GM12892 (cell line): ENCODE results near the gene FABP2.

ENCODE experiments used
- DNase-seq: peaks from one replicate; pipeline ENCODE4 v3.0.0; 2011; ENCODE audit not compliant: insufficient read length
- FAIRE-seq: peaks from 2 replicates; lab custom pipeline; 2011; peaks lifted over from hg19 to GRCh38; lab: Jason Lieb, UNC
- POLR2A ChIP-seq: IDR thresholded peaks from 2 replicates; pipeline ENCODE4 v1.6.1; 2011; ENCODE audit warnings: low read depth, low read length, control low read depth
- POLR2AphosphoS5 ChIP-seq: IDR thresholded peaks from 2 replicates; pipeline ENCODE4 v1.6.1; 2011; ENCODE audit warnings: low read depth, low read length, control low read depth
- TAF1 ChIP-seq: IDR thresholded peaks from 2 replicates; pipeline ENCODE4 v1.6.1; 2011; ENCODE audit warnings: low read depth, mild to moderate bottlenecking, control low read depth, low read length, borderline replicate concordance

Gene FABP2

GRCh38 chr4:119329835-119330620, 8.1 kb upstream of the FABP2 start:
- DNase-seq (no peak), FAIRE-seq (no peak)
- TF ChIP-seq POLR2AphosphoS5 (no peak), POLR2A (no peak), TAF1 (no peak)

- DNase-seq (no peak), FAIRE-seq (no peak)
- TF ChIP-seq POLR2AphosphoS5, result no peak
- TF ChIP-seq POLR2A, result no peak
- no peak for TF ChIP-seq TAF1
These were observed 6.8 kb upstream of the FABP2 start for GRCh38 chr4:119328695-119329094.

- TF ChIP-seq POLR2AphosphoS5, result no peak
- DNase-seq (no peak), FAIRE-seq (no peak)
These were observed 3.9 kb downstream of the FABP2 start for GRCh38 chr4:119317990-119318389.

GRCh38 chr4:119315036-119315435, 6.9 kb downstream of the FABP2 start:
- no peak for DNase-seq
- TF ChIP-seq POLR2A (no peak), POLR2AphosphoS5 (no peak), TAF1 (no peak)
- FAIRE-seq, result no peak

- TF ChIP-seq TAF1 (no peak), POLR2AphosphoS5 (no peak)
- DNase-seq, result no peak
- peak; percentile 73 for FAIRE-seq
These were observed 7.6 kb downstream of the FABP2 start for GRCh38 chr4:119314356-119314755.

- DNase-seq (no peak), FAIRE-seq (no peak)
- TF ChIP-seq POLR2AphosphoS5 (no peak), TAF1 (no peak), POLR2A (no peak)
These were observed 8.7 kb downstream of the FABP2 start for GRCh38 chr4:119313237-119313636.

GRCh38 chr4:119310826-119311225, 11.1 kb downstream of the FABP2 start:
- FAIRE-seq (no peak), DNase-seq (no peak)
- TF ChIP-seq POLR2AphosphoS5 (no peak), POLR2A (no peak), TAF1 (no peak)

GRCh38 chr4:119307606-119308005, 14.3 kb downstream of the FABP2 start:
- FAIRE-seq (no peak), DNase-seq (no peak)
- no peak for TF ChIP-seq POLR2AphosphoS5
- no peak for TF ChIP-seq TAF1
- no peak for TF ChIP-seq POLR2A

GRCh38 chr4:119304431-119304830, 17.5 kb downstream of the FABP2 start:
- FAIRE-seq, result no peak
- no peak for TF ChIP-seq POLR2A
- no peak for TF ChIP-seq POLR2AphosphoS5
- no peak for TF ChIP-seq TAF1
- DNase-seq, result no peak

GRCh38 chr4:119303587-119304305, 18.2 kb downstream of the FABP2 start:
- TF ChIP-seq POLR2A, result no peak
- TF ChIP-seq POLR2AphosphoS5, result no peak
- no peak for TF ChIP-seq TAF1
- DNase-seq (no peak), FAIRE-seq (no peak)

GRCh38 chr4:119302073-119302832, 19.7 kb downstream of the FABP2 start:
- peak; percentile 27 for FAIRE-seq
- DNase-seq, result no peak
- TF ChIP-seq TAF1 (no peak), POLR2AphosphoS5 (no peak), POLR2A (no peak)
